ENCODE data around the gene GPC5.
A peak's percentile ranks its signal among the peaks of the same experiment; 100 is the strongest.

Gene GPC5

GRCh38 chr13:91359111-91359510 is 39.3 kb upstream of the GPC5 start:
- peaks cover 23 to 40% of the 10 kb centered on the region in 2 donors for H3K36me3 Mint-ChIP-seq
- no peak overlapping the region for H3K27ac Mint-ChIP-seq
- H3K27me3 Mint-ChIP-seq: no peaks in the 10 kb centered on the region
- ATAC-seq (replicated peaks): peak in 1 of 2 donors; percentile 16
- H3K4me1 Mint-ChIP-seq: peaks cover 11 to 22% of the 10 kb centered on the region in 2 donors
- no peaks in the 10 kb centered on the region for H3K9me3 Mint-ChIP-seq
- no peak for DNase-seq
- H3K4me3 Mint-ChIP-seq: no peak overlapping the region

GRCh38 chr13:91359631-91360030 is 38.8 kb upstream of the GPC5 start:
- Mint-ChIP-seq H3K27me3 (no peaks in the 10 kb centered on the region), H3K9me3 (no peaks in the 10 kb centered on the region), H3K4me1 (peaks cover 11 to 22% of the 10 kb centered on the region in 2 donors), H3K4me3 (no peak overlapping the region), H3K27ac (no peak overlapping the region), H3K36me3 (peaks cover 23 to 36% of the 10 kb centered on the region in 2 donors)
- DNase-seq (no peak), ATAC-seq (replicated peaks) (no peak)

- no peaks in the 10 kb centered on the region for H3K9me3 Mint-ChIP-seq
- no peak overlapping the region for H3K4me3 Mint-ChIP-seq
- peak overlapping the region; percentile 0 for H3K27ac Mint-ChIP-seq
- peaks cover 21 to 32% of the 10 kb centered on the region in 2 donors for H3K36me3 Mint-ChIP-seq
- no peak for ATAC-seq (replicated peaks)
- H3K27me3 Mint-ChIP-seq: no peaks in the 10 kb centered on the region
- DNase-seq: no peak
- H3K4me1 Mint-ChIP-seq: peaks cover 11 to 22% of the 10 kb centered on the region in 2 donors
These were observed 38.1 kb upstream of the GPC5 start for GRCh38 chr13:91360246-91360751.

- H3K4me1 Mint-ChIP-seq: peaks cover 12 to 18% of the 10 kb centered on the region in 2 donors
- no peak overlapping the region for H3K4me3 Mint-ChIP-seq
- H3K27me3 Mint-ChIP-seq: no peaks in the 10 kb centered on the region
- H3K27ac Mint-ChIP-seq: no peak overlapping the region
- H3K9me3 Mint-ChIP-seq: no peaks in the 10 kb centered on the region
- DNase-seq (no peak), ATAC-seq (replicated peaks) (no peak)
- H3K36me3 Mint-ChIP-seq: peaks cover 12 to 25% of the 10 kb centered on the region in 2 donors
These were observed 36.6 kb upstream of the GPC5 start for GRCh38 chr13:91361755-91362271.

- Mint-ChIP-seq H3K9me3 (no peaks in the 10 kb centered on the region), H3K27me3 (no peaks in the 10 kb centered on the region), H3K27ac (no peak overlapping the region), H3K4me1 (peaks cover 11 to 18% of the 10 kb centered on the region in 2 donors), H3K36me3 (peaks cover 3 to 20% of the 10 kb centered on the region in 2 donors), H3K4me3 (no peak overlapping the region)
- ATAC-seq (replicated peaks): no peak
- DNase-seq: no peak
These were observed 35.5 kb upstream of the GPC5 start for GRCh38 chr13:91362908-91363307.

GRCh38 chr13:91368101-91368500 is 30.3 kb upstream of the GPC5 start:
- Mint-ChIP-seq H3K4me1 (peaks cover 21 to 29% of the 10 kb centered on the region in 2 donors), H3K27me3 (no peaks in the 10 kb centered on the region), H3K9me3 (no peaks in the 10 kb centered on the region), H3K27ac (no peak overlapping the region), H3K4me3 (no peak overlapping the region), H3K36me3 (peaks cover 0 to 15% of the 10 kb centered on the region in 2 donors)
- ATAC-seq (replicated peaks) (peak; percentile 50 to 59), DNase-seq (no peak)

GRCh38 chr13:91368676-91369440 is 29.6 kb upstream of the GPC5 start:
- ATAC-seq (replicated peaks) (peak; percentile 40 to 68), DNase-seq (no peak)
- Mint-ChIP-seq H3K36me3 (peaks cover 0 to 15% of the 10 kb centered on the region in 2 donors), H3K4me3 (no peak overlapping the region), H3K4me1 (peaks cover 21 to 29% of the 10 kb centered on the region in 2 donors), H3K27ac (peak overlapping the region; percentile 44), H3K9me3 (no peaks in the 10 kb centered on the region), H3K27me3 (no peaks in the 10 kb centered on the region)

- Mint-ChIP-seq H3K27ac (no peak overlapping the region), H3K36me3 (peaks cover 0 to 15% of the 10 kb centered on the region in 2 donors), H3K27me3 (no peaks in the 10 kb centered on the region), H3K4me1 (peaks cover 21 to 30% of the 10 kb centered on the region in 2 donors), H3K4me3 (no peak overlapping the region), H3K9me3 (no peaks in the 10 kb centered on the region)
- ATAC-seq (replicated peaks) (peak; percentile 61 to 66), DNase-seq (no peak)
These were observed 29.0 kb upstream of the GPC5 start for GRCh38 chr13:91369441-91369831.

GRCh38 chr13:91370501-91370900 is 27.9 kb upstream of the GPC5 start:
- Mint-ChIP-seq H3K4me1 (peaks cover 24 to 41% of the 10 kb centered on the region in 2 donors), H3K27me3 (no peaks in the 10 kb centered on the region), H3K27ac (no peak overlapping the region), H3K4me3 (no peak overlapping the region), H3K9me3 (no peaks in the 10 kb centered on the region), H3K36me3 (peaks cover 0 to 15% of the 10 kb centered on the region in 2 donors)
- DNase-seq (no peak), ATAC-seq (replicated peaks) (no peak)

GRCh38 chr13:91372911-91373310 is 25.5 kb upstream of the GPC5 start:
- H3K4me1 Mint-ChIP-seq: peaks cover 13 to 29% of the 10 kb centered on the region in 2 donors
- ATAC-seq (replicated peaks) (no peak), DNase-seq (no peak)
- H3K27ac Mint-ChIP-seq: no peak overlapping the region
- H3K36me3 Mint-ChIP-seq: peaks cover 0 to 3% of the 10 kb centered on the region in 2 donors
- no peaks in the 10 kb centered on the region for H3K27me3 Mint-ChIP-seq
- no peak overlapping the region for H3K4me3 Mint-ChIP-seq
- H3K9me3 Mint-ChIP-seq: no peaks in the 10 kb centered on the region

GRCh38 chr13:91375116-91375729 is 23.2 kb upstream of the GPC5 start:
- Mint-ChIP-seq H3K27me3 (no peaks in the 10 kb centered on the region), H3K4me1 (peaks cover 4 to 12% of the 10 kb centered on the region in 2 donors), H3K27ac (no peak overlapping the region), H3K9me3 (no peaks in the 10 kb centered on the region), H3K4me3 (no peak overlapping the region), H3K36me3 (peaks cover 0 to 3% of the 10 kb centered on the region in 2 donors)
- peak; percentile 97 to 99 for ATAC-seq (replicated peaks)
- DNase-seq: no peak

- H3K27me3 Mint-ChIP-seq: peaks cover 11 to 18% of the 10 kb centered on the region in 2 donors
- no peak for ATAC-seq (replicated peaks)
- H3K36me3 Mint-ChIP-seq: no peaks in the 10 kb centered on the region
- H3K27ac Mint-ChIP-seq: no peak overlapping the region
- DNase-seq: no peak
- H3K4me1 Mint-ChIP-seq: no peaks in the 10 kb centered on the region
- no peaks in the 10 kb centered on the region for H3K9me3 Mint-ChIP-seq
- H3K4me3 Mint-ChIP-seq: no peak overlapping the region
These were observed 17.1 kb upstream of the GPC5 start for GRCh38 chr13:91381371-91381770.

- no peaks in the 10 kb centered on the region for H3K4me1 Mint-ChIP-seq
- H3K27me3 Mint-ChIP-seq: peaks cover 14 to 26% of the 10 kb centered on the region in 2 donors
- no peak overlapping the region for H3K27ac Mint-ChIP-seq
- H3K4me3 Mint-ChIP-seq: no peak overlapping the region
- no peaks in the 10 kb centered on the region for H3K9me3 Mint-ChIP-seq
- no peak for ATAC-seq (replicated peaks)
- DNase-seq: no peak
- no peaks in the 10 kb centered on the region for H3K36me3 Mint-ChIP-seq
These were observed 14.6 kb upstream of the GPC5 start for GRCh38 chr13:91383836-91384235.

- no peaks in the 10 kb centered on the region for H3K9me3 Mint-ChIP-seq
These were observed 13.5 kb upstream of the GPC5 start for GRCh38 chr13:91384896-91385295.

More at GRCh38 chr13:91384896-91385295, 13.5 kb upstream of the GPC5 start:
- no peak for DNase-seq
- Mint-ChIP-seq H3K4me1 (no peaks in the 10 kb centered on the region), H3K27ac (no peak overlapping the region), H3K4me3 (no peak overlapping the region), H3K36me3 (no peaks in the 10 kb centered on the region), H3K27me3 (peaks cover 20 to 34% of the 10 kb centered on the region in 2 donors)
- ATAC-seq (replicated peaks): no peak
